ENCODE results near the gene STK16.

DNA sequence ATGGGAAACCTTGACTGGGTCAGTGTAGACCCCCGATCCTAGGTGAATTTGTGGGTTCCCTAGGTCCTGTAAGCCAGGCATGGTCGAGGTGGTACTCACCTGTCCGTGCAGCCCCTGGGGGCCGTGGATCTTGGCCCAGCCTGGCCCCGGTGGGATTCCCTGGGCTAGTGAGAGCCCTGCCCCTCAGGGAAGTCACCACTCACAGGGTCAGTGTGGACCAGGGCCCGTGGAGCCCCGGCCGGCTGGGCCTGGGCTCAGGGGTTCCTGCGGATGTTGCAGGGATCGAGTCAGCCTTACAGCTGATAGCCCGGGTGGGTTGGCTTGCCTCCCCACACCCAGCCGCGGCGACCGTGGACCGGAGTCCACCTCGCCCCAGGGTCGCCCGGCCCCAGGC is 16.4 kb upstream of the STK16 start:
- TF ChIP-seq POLR2A (IDR thresholded peaks at IDR 0.05) (no peak), POLR2AphosphoS5 (IDR thresholded peaks at IDR 0.05) (no peak)
- TF ChIP-seq, protein P1, sequence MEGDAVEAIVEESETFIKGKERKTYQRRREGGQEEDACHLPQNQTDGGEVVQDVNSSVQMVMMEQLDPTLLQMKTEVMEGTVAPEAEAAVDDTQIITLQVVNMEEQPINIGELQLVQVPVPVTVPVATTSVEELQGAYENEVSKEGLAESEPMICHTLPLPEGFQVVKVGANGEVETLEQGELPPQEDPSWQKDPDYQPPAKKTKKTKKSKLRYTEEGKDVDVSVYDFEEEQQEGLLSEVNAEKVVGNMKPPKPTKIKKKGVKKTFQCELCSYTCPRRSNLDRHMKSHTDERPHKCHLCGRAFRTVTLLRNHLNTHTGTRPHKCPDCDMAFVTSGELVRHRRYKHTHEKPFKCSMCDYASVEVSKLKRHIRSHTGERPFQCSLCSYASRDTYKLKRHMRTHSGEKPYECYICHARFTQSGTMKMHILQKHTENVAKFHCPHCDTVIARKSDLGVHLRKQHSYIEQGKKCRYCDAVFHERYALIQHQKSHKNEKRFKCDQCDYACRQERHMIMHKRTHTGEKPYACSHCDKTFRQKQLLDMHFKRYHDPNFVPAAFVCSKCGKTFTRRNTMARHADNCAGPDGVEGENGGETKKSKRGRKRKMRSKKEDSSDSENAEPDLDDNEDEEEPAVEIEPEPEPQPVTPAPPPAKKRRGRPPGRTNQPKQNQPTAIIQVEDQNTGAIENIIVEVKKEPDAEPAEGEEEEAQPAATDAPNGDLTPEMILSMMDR (IDR thresholded peaks at IDR 0.05), result no peak

Measured in suprapubic skin (tissue), 4 donors.